GM12891 (cell line): ENCODE data around the gene ATG10.

ENCODE experiments used
- POLR2A ChIP-seq: IDR thresholded peaks from 2 replicates; pipeline ENCODE4 v1.6.1; 2011; ENCODE audit warnings: low read depth, low read length, control low read depth
- POLR2AphosphoS5 ChIP-seq: IDR thresholded peaks from 2 replicates; pipeline ENCODE4 v1.6.1; 2011; ENCODE audit warnings: low read depth, low read length, control low read depth
- SPI1 ChIP-seq: IDR thresholded peaks from 2 replicates; pipeline ENCODE4 v1.6.1; 2011; ENCODE audit warnings: low read depth, low read length, control low read depth
- TAF1 ChIP-seq: IDR thresholded peaks from 2 replicates; pipeline ENCODE4 v1.6.1; 2011; ENCODE audit warnings: low read depth, low read length, control low read depth

DNA sequence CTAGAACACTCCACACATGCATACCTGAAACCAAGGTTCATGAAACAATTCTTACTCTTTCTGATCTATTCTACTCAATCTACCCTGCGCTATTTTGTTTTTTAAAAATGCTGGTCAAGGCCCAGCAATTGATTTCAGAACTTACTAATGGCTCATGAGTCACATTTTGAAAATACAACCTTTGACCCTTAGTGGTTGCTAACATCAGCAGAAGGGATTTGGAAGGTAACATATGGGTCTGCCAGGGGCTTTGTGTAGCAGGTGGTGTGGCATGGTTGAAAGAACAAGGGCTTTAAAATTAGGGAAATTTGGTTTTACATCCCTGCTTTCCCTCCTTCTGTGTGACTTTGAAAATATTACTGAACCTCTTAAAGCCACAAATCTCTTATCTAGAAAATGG, 101.4 kb downstream of the ATG10 start:
- no peak for TF ChIP-seq POLR2AphosphoS5
- TF ChIP-seq TAF1: no peak
- no peak for TF ChIP-seq POLR2A
- no peak for TF ChIP-seq SPI1
